ENCODE measurements around the gene NKAP.
A peak's percentile ranks its signal among the peaks of the same experiment; 100 is the strongest.
"Not testable (repeated sequence)": the region's sequence is repeated elsewhere in the genome, so short reads cannot be mapped to it uniquely, and the experiment has no call there.

The NKAP gene

GRCh38 chrX:119943185-119943988 lies at the start of gene NKAP:
Gene NKAP, minus strand, starts transcription at chrX:119943751. Its CDS starts 146 bp downstream, at chrX:119943605.
- peak; percentile 1 to 83 (median 66) for DNase-seq

- DNase-seq = no peak
Measured at GRCh38 chrX:119991005-119991787, 47.6 kb upstream of the NKAP start.

GRCh38 chrX:119990556-119991004 lies 47.0 kb upstream of the NKAP start:
- no peak for DNase-seq

- no peak for DNase-seq
Measured at GRCh38 chrX:119989905-119990555, 46.5 kb upstream of the NKAP start.

GRCh38 chrX:119986203-119986602 lies 42.7 kb upstream of the NKAP start:
- DNase-seq = no peak

GRCh38 chrX:119984652-119985051 lies 41.1 kb upstream of the NKAP start:
- DNase-seq = no peak

- DNase-seq = no peak
Measured at GRCh38 chrX:119983494-119983893, 39.9 kb upstream of the NKAP start.

GRCh38 chrX:119982145-119982544 lies 38.6 kb upstream of the NKAP start:
- DNase-seq = no peak

GRCh38 chrX:119981286-119982070 lies 37.9 kb upstream of the NKAP start:
- no peak for DNase-seq

GRCh38 chrX:119977172-119977571 lies 33.6 kb upstream of the NKAP start:
- DNase-seq = not testable (repeated sequence)

GRCh38 chrX:119971184-119971583 lies 27.6 kb upstream of the NKAP start:
- DNase-seq = no peak

- no peak for DNase-seq
Measured at GRCh38 chrX:119970574-119970973, 27.0 kb upstream of the NKAP start.

- DNase-seq = not testable (repeated sequence)
Measured at GRCh38 chrX:119966837-119967236, 23.3 kb upstream of the NKAP start.

GRCh38 chrX:119960625-119961024 lies 17.1 kb upstream of the NKAP start:
- no peak for DNase-seq

- DNase-seq = not testable (repeated sequence)
Measured at GRCh38 chrX:119955807-119956570, 12.4 kb upstream of the NKAP start.

GRCh38 chrX:119954374-119954773 lies 10.8 kb upstream of the NKAP start:
- no peak for DNase-seq

GRCh38 chrX:119948381-119948780 lies 4.8 kb upstream of the NKAP start:
- no peak for DNase-seq

- DNase-seq = no peak
Measured at GRCh38 chrX:119945481-119945880, 1.9 kb upstream of the NKAP start.

GRCh38 chrX:119942831-119943184 lies 743 bp downstream of the NKAP start:
- no peak for DNase-seq

- DNase-seq = no peak
Measured at GRCh38 chrX:119942173-119942819, 1.3 kb downstream of the NKAP start.

- DNase-seq = no peak
Measured at GRCh38 chrX:119941336-119941735, 2.2 kb downstream of the NKAP start.

Measured in C1 segment of cervical spinal cord (tissue), 14 donors.